Neural cell (in vitro differentiated cells): Measurements from ENCODE around the gene RCOR3.

Experiments used
- CTCF ChIP-seq: fragments of 450-650 bp; IDR thresholded peaks from 2 replicates; pipeline ENCODE4 v1.5.1; 2014; ENCODE audit warnings: antibody characterized with exemption, mild to moderate bottlenecking, moderate library complexity; ENCODE audit not compliant: poor library complexity, severe bottlenecking
- EZH2 ChIP-seq: fragments of 200-600, 300-800 bp; shearing (Covaris generic), sonication (generic); IDR thresholded peaks from 2 replicates; pipeline ENCODE4 v1.6.1; 2014; ENCODE audit warnings: antibody characterized with exemption, low read length, borderline replicate concordance, mild to moderate bottlenecking; ENCODE audit not compliant: insufficient read depth, poor library complexity, severe bottlenecking
- MXI1 ChIP-seq: fragments of 450-650 bp; conservative IDR thresholded peaks from 2 replicates; pipeline ENCODE4 v1.6.1; 2014; ENCODE audit warnings: antibody characterized with exemption, mild to moderate bottlenecking; ENCODE audit not compliant: poor library complexity, severe bottlenecking
- POLR2AphosphoS5 ChIP-seq: IDR thresholded peaks from 2 replicates; pipeline ENCODE4 v1.6.1; 2012
- RAD21 ChIP-seq: fragments of 450-650 bp; conservative IDR thresholded peaks from 2 replicates; pipeline ENCODE4 v1.6.1; 2014; ENCODE audit warnings: antibody characterized with exemption, mild to moderate bottlenecking, moderate library complexity
- SMC3 ChIP-seq: fragments of 450-650 bp; conservative IDR thresholded peaks from 2 replicates; pipeline ENCODE4 v1.6.1; 2014; ENCODE audit warnings: antibody characterized with exemption, mild to moderate bottlenecking, moderate library complexity; ENCODE audit not compliant: poor library complexity
- TAF1 ChIP-seq: IDR thresholded peaks from 2 replicates; pipeline ENCODE4 v1.6.1; 2012; ENCODE audit warnings: low read depth

GRCh38 chr1:211361202-211361601, 102.0 kb downstream of the RCOR3 start:
- no peak for TF ChIP-seq EZH2
- TF ChIP-seq CTCF = no peak
- no peak for TF ChIP-seq SMC3
- TF ChIP-seq POLR2AphosphoS5 = no peak
- TF ChIP-seq RAD21 = no peak
- no peak for TF ChIP-seq TAF1
- no peak for TF ChIP-seq MXI1
